Measurements from ENCODE around the gene BIRC2.
"Not testable (repeated sequence)": the region's sequence is repeated elsewhere in the genome, so short reads cannot be mapped to it uniquely, and the experiment has no call there.

BIRC2 gene

DNA sequence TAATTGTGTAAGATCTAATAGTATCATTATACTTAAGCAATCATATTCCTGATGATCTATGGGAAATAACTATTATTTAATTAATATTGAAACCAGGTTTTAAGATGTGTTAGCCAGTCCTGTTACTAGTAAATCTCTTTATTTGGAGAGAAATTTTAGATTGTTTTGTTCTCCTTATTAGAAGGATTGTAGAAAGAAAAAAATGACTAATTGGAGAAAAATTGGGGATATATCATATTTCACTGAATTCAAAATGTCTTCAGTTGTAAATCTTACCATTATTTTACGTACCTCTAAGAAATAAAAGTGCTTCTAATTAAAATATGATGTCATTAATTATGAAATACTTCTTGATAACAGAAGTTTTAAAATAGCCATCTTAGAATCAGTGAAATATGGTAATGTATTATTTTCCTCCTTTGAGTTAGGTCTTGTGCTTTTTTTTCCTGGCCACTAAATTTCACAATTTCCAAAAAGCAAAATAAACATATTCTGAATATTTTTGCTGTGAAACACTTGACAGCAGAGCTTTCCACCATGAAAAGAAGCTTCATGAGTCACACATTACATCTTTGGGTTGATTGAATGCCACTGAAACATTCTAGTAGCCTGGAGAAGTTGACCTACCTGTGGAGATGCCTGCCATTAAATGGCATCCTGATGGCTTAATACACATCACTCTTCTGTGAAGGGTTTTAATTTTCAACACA, 23.3 kb upstream of the BIRC2 start:
- peak; percentile 87 for DNase-seq

DNA sequence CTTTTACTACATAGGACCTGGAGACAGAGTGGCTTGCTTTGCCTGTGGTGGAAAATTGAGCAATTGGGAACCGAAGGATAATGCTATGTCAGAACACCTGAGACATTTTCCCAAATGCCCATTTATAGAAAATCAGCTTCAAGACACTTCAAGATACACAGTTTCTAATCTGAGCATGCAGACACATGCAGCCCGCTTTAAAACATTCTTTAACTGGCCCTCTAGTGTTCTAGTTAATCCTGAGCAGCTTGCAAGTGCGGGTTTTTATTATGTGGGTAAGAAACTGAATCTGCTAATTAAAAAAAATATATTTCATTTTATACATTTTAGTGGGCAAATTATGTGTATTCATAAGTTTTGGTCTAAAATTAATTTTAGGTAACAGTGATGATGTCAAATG, 21.9 kb upstream of the BIRC2 start:
- DNase-seq = no peak

DNA sequence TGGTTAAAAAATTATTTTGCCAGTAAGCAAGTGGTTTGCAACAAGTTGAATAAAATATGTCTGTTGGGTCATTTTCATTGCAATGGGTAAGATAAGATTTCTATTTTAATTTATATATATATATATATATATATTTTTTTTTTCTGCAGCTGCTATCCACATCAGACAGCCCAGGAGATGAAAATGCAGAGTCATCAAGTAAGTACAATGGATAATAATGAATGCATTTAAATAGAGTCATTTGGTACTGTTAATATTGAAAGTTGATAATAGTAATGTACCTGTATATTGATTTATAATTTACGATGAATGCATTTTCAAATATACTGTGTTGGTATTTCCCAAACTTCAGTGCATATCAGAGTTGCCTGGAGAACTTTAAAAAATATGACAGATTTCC, 18.3 kb upstream of the BIRC2 start:
- no peak for DNase-seq

DNA sequence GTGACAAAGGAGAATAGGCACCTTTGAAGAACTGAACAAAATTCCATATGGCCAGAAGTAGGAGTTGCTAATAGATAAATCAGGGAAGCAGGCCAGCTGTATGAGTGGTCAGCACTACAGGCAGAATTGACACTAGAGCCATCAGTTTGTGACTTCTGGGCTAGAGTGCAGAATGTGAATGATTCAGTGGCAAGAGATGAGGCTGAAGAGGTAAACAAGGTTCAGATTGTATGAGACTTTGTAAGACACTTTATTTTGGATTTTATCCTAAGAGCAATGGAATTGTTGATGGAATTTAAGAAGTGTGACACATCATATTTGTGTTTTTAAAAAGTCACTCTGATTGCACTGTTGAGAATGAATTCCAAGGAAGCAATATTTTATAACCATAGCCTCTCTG, 16.8 kb upstream of the BIRC2 start:
- peak; percentile 56 for DNase-seq

DNA sequence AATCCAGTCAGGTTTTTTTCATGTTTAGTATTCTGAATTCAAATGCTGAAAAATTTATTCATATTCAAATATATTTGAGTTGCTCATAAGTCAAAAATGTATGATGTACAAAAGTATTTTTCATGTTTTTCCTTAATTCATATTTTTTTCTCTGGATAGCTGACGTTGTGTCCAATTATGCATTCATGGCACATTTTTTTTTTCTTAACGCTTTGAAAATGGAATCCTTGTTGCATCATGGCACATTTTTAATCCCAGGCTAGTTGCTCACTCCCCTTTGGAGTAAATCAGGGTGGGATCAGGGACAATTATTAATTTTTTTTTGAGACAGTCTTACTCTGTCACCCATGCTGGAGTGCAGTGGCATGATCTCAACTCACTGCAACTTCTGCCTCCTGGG, 15.7 kb upstream of the BIRC2 start:
- no peak for DNase-seq

DNA sequence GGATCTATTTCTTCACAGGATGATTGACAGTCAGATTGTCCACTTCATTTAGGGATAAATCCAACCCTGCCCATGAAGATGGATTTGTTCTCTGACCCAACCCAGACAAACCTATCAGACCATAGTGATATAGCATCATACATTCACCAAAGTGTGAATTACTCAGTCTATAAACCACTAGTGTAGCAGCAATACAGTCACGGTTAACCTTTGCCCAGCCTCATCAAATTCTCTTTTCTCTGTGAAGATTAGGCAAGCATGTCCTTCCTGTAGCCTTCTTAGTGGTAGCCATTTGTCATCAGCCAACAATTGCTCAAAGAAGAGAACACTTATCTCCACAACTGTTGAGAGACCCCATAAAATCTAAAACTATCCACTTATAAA, 14.4 kb upstream of the BIRC2 start:
- DNase-seq = no peak

DNA sequence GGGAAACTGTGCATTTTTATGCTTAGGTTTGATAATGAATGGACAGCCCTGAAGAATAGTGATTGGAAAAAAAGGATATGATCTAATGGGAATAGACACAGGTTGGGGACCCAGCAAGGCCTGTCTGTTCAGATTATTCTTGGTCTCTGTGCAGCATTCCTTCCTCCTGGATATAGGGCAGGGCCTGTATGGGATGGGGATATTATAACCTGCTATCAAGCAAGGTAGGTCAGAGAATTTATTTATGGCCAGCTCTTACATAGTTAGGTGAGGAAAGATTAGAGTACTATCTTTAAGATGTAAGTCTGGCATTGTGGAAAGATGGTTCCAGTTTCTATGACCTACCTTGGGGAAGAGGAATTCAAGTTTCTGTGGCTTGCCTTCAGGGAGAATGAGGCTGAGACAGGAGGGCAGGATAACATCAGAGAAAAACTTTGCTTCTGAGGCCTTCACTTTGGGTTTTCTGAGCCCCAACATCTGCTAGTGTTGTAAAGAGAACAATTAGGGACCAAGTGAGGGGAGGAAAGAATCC, 8.5 kb upstream of the BIRC2 start:
- DNase-seq = no peak

DNA sequence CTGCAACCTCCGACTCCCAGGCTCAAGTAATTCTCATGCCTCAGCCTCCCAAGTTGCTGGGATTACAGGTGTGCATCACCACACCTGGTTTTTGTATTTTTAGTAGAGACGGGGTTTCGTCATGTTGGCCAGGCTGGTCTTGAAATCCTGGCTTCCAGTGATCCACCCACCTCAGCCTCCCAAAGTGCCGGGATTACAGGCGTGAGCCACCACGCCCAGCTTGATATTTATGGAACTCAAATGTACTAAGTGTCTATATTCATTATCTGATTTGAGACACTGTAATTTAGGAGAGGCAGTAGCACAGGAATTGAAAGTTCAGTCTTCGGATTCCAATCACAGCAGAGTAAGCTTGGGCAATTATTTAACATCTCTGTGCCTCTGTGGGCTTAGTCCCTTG, 5.7 kb upstream of the BIRC2 start:
- DNase-seq = not testable (repeated sequence)

DNA sequence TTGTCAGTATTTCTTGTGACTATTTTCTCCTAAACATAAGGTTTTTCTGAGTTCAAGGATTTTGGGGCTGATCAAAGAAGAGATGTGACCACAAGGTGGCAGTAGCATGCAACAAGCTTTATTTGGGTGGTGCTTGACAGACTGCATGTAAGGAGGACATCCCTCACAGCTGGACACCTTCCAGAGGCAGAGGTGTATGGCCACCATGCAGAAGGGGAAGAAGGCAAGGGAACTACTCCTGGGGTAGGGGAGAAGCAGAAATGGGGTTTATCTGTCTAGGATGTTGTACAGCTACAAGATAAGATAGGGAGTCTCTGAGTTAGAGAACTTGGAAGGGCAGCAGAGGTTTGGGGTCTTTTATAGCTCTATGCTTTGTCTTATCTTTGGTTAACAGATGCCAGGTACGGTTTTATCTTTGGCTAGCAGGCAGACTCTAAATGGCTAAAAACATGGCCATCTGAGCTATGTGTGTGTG, 5.1 kb upstream of the BIRC2 start:
- DNase-seq = peak; percentile 88

DNA sequence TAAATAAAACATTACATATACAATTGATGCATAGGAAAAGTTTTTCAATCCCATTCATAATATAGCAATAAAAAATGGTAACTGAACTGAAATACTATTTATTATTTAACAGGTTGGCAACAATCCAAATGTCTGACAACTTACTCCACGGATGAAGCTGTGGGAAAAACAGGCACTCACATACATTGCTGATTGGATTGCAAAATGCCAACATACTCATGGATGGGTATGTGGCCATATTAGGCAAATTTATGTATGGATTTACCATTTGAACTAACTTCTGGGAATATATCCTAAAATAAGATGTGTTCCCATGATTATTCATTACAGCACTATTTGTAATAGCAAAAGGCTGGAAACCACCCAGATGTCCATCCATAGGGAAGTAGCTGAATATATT, 3.2 kb upstream of the BIRC2 start:
- peak; percentile 92 for DNase-seq

DNA sequence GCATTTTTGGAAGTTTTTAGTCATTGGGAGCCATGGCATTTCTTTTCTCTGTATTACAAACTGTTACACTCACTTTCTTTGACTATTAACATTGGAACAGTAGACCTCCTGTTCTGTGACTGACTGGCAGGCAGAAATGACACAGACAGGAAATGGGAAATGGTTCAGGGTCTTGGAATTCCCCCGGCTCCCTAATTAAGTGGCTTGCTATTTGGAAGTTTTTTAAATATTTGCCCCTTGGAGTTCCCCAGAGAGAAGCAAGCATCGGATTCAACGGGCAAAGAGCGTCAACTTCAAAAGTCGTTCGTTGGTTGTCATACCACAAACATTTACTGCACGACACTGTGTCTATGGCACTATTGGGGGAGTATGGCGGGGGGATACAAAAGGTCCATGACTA, 1.1 kb upstream of the BIRC2 start:
- DNase-seq = peak; percentile 93

DNA sequence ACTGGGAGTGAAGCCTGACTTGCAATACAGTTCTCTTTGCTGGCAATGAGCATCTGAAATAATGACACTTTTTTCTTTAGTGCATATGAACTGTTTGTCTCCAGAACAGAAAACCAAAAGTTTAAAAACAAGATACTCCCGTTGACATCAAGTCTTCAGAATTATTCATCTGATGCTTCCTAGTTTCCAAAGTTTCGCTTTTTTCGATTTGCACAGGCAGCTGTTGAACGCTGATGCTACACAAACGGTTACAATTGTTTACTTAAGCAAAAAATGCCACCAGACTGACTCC, 612 bp upstream of the BIRC2 start:
- no peak for DNase-seq

DNA sequence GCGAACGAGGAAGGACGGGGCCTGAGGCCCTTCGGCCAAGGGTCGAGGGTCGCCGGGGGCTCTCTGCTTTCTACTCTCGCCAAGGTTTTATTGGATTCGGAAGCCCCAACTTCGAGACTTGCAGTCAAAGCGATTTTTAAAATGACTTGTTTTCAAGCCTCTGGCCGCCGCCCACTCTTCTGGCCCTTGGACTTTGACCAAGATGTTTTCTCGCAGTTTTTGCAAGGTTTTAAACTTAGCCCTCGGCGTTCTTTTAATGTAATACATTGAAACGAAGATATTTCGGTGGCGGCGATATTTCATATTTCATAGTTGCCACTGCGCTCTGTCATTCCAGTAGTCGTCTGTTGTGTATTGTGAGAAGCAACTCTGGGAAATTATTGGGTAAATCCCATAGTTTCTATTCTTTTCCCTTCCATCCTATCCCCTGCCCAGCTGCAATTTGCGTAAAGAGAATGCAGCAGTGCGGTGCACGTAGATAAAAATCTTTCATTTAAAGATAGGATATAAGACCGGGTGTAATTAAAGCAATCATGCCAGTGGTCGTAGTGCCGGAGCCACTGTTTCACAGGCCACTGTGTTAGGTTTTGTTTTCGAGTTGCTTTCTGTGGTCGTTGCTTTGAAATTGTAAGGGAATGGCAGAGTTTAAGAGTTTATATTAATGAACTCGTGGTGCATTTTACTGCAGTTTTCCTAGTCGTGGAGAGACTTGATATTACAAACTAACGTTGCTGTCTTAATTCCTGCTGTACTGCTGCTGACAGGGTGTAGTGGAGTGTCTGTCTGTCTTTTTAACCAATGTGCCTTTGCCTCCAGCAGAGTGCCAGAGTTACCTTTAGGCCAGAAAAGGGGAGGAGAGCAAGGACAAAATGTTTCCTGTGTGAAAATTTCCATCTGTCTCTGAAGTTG, 702 bp downstream of the BIRC2 start:
- peak; percentile 38 for DNase-seq

DNA sequence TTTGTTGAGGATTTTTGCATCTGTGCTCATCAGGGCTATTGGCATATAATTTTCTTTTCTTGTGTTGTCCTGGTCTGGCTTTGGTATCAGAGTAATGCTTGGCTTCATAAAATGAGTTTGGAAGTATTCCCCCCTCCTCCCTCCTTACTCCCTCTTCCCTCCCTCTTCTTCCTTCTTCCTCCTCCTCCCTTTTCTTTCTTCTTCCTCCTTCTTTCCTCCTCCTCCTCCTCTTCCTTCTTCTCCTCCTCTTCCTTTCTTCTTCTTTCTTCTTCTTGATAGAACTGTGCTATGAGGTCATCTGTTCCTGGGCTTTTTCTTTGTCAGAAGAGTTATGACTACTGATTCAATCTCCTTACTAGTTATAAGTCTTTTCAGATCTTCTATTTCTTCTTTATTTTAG, 10.1 kb downstream of the BIRC2 start:
- no peak for DNase-seq

DNA sequence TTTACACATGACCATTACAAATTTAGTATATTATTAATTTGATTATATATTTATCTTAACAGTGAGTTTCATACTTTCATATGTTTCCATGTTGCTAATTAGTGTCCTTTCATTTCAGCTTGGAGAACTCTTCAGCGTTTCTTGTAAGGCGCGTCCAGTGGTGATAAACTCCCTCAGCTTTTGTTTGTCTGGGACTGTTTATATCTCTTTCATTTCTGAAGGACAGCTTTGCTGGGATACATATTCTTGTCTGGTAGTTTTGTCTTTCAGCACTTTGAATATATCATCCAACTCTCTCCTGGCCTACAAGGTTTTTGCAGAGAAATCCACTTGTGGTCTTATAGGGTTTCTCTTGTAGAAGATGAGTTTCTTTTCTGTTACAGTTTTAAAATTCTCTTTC, 12.4 kb downstream of the BIRC2 start:
- DNase-seq = no peak

DNA sequence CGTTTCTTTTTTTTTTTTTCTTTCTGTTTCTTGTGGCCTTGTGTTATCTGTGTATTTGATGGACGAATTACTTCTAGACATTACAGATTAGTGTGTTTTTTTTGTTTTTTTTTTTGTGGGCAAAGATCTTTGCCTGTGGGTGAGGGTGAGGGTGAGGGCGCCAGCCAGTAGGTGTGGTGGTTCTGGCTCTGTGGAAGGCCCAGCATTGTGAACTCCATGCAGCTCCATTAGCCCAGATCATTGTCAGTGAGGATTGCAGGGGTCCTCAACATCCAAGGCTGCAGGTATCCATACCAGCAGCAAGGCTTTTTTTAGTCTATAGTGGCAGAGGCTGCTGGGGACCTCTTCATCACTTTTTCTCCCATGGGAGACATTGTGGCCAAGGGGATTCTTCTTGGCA, 13.7 kb downstream of the BIRC2 start:
- no peak for DNase-seq

DNA sequence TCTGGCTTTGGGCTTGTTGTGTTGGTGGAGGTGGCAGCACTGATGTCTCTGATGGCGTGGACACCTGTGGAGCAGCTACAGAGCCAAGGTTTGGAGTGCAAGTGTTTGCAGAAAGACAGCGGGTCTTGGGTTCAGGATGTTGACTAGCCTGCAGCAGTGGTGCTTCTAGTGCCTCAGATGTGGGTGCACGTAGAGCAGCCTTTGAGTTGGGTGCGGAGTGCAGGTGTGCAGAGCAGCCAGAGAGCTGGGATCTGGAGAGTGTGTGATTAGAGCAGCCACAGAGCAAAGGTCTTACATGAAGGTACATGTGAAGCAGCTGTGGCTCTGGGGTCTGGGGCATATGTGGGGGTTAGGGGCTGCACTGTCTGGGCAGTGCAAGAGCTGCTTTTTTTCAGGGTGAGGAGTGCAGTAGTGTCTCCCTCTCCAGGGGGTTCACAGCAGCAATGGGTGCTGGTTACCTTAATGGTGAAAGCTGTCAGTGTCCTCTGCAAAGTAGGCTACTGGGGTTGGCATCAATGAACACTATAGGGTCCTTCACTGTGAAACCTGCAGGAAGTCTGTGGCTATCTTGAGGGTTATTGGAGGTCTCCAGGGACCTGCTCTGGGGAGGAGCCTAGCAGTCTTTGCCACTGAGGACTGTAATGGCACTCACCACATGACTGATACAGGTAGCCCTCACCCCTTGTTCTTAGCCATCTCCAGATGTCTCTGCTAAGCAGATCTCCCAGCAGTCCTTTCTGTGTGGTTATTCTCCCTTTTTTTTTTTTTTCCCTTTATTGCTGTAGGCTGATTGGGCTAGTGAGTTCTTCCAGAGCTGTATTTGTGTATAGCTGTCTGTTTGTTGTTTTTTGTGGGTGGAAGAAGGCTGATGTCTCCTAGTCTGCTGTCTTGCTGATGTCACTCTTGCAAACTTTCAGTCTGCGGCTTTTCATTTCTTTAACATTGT, 14.3 kb downstream of the BIRC2 start:
- DNase-seq = peak; percentile 58

DNA sequence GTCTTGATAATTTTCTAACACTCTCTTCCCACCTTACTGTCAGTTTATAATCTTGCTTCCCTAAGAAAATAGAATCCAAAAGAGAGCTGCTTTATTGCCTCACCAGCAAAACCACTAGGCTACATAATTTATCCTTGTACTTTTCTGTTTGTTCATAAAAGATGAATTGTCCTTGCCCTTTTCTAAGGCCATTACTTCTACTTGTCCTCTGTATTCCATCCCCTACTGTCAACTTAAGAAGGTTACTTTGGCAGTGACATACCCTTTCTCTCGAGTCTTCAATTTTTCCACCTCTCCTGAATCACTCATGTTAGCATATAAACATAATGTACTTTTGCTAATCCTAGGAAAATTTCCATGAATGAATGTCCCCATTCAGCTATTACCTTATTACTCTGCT, 18.0 kb downstream of the BIRC2 start:
- DNase-seq = no peak

DNA sequence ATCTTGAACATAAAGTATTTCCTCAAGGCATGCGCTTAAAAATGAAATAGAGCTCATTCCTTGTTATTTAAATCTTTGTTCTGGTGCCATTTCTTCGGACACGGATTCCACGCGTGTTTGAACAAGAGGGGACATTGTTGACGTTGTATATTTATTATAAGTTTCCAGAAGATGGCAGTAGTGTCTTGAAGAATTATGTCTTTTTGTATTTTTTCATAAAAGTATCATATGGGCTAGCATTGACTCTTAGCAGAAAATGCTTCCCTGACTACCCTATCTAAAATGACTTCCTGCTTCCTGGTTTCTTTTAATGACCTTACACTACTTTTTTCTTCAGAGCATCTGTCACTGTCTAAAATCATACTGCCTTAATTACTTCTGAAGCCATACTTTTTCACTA, 20.4 kb downstream of the BIRC2 start:
- DNase-seq = peak; percentile 12

DNA sequence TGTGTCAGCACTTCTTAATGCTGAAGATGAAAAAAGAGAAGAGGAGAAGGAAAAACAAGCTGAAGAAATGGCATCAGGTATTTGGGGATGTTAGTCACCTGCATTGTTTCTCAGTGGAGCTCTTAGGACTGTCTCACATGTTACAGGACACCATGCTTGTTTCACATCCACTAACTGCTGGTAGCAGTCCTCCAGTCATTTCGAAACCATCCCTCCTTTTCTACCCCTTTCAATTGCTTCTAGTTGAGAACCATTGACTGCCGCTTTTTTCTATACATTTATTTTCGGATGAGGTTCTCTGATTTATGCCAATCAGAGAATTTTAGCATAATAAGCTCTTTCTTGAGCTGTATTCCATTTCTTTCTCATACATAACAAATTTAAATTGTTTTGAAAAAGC, 21.5 kb downstream of the BIRC2 start:
- DNase-seq = no peak

DNA sequence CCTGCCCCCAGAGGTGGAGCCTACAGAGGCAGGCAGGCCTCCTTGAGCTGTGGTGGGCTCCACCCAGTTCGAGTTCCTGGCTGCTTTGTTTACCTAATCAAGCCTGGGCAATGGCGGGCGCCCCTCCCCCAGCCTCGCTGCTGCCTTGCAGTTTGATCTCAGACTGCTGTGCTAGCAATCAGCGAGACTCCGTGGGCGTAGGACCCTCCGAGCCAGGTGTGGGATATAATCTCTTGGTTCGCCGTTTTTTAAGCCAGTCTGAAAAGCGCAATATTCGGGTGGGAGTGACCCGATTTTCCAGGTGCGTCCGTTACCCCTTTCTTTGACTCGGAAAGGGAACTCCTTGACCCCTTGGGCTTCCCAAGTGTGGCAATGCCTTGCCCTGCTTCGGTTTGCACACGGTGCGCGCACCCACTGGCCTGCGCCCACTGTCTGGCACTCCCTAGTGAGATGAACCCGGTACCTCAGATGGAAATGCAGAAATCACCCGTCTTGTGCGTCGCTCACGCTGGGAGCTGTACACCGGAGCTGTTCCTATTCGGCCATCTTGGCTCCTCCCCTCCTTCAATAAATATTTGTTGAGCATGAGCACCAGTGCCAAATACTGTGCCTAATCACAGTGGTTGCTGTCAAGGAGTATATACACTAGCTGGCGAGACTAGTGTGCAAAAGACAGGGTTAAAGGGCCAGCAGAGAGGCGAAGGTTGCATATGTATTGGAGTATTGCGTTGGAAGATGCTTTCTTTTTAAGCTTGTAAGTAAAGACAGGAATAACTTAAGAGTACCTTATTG, 27.8 kb downstream of the BIRC2 start:
- DNase-seq = not testable (repeated sequence)

DNA sequence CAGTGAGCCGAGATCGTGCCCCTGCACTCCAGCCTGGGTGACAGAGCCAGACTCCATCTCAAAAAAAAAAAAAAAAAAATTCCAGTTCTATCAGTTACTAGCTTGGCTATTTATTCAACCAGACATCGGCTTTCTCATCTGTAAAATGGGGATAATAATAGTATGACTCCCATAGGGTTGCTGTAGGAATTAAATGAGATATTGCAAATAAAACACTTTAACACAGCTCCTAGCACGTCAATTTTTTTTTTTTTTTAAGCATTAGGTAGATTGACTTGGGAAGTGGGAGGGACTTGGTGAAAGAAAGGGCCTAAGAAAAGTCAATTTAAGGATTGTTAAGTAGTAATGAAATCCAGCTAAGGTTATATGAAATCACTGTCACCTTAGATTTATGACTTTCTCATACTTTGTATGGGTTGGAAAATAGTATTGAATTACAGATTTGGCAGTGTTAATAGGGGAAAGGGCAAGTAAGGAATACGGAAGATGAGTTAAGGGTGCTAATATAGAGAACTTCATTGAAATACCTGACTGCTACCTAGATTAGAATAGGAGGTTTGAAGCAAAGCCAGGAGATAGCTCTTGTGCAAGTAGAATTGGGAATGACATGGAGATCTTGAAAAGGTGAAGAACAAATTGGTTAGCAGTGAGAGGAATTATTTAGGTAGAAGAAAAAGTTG, 28.8 kb downstream of the BIRC2 start:
- no peak for DNase-seq

All from fibroblast of skin of right biceps (primary cell).